ENCODE results near the gene CCDC90B.
"Not testable (repeated sequence)": the region's sequence is repeated elsewhere in the genome, so short reads cannot be mapped to it uniquely, and the experiment has no call there.

Gene CCDC90B

GRCh38 chr11:83287631-83288030 is 1.5 kb upstream of the CCDC90B start:
- DNase-seq (ENCODE audit: low read depth in 2 of 2): no peak

DNA sequence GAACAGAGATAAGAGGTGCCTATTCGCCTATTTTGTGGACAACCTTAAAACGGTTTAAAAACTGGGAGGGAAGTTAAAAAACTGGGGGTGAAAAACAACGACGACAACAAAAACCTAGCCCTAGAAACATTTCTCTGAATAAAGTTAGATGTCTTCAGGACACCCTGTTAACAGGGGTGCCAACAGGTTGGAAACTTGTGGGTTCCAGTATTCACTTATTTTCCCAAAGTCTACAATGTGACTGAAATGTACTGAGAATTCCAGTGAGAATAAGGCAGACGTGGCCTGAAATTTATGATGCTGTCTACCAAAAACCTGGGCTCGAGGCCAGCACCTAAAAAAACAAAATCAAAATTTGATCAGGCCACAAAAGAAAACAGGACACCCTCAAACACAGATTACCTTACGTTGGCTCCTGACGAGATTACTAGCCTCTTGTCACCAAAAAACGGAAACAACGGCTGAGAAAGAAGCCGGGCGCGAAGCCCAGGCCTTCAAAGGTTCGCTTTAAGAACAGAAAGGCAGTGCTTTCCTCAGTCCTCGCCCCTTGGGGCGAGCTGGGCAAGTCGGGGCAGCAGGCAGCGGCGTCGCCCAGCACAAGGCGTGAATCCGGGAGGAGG is 906 bp downstream of the CCDC90B start:
- DNase-seq (ENCODE audit: low read depth in 2 of 2): no peak

DNA sequence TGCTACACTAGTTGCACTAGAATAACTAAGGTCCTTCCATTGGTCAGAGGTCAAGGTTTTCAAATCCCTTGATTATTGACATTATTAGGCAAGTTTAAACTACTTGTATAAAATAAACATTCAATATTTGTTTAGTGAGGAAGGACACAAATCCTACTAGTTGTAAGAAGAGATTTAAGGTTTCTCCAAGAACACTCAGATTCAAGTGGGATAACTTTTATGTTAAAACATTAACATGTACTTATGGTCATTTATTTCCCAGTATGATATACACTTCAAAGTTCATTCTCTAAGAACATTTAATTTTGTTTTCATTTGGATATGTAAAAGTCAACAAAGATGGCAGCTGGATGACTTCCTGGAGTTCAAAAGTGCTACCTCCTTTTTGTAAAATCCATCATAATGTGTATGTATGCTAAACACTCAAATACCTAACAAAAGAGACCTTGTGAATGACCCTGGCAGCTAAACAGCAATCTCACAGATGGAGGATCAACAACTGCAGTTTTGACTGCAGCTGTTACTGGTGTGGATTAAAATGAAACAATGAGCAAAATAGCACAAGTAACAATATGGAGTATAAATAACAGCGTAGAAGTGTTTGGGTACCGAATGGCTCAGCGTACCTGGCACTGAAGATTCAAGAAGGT is 1.5 kb downstream of the CCDC90B start:
- DNase-seq (ENCODE audit: low read depth in 2 of 2): no peak

DNA sequence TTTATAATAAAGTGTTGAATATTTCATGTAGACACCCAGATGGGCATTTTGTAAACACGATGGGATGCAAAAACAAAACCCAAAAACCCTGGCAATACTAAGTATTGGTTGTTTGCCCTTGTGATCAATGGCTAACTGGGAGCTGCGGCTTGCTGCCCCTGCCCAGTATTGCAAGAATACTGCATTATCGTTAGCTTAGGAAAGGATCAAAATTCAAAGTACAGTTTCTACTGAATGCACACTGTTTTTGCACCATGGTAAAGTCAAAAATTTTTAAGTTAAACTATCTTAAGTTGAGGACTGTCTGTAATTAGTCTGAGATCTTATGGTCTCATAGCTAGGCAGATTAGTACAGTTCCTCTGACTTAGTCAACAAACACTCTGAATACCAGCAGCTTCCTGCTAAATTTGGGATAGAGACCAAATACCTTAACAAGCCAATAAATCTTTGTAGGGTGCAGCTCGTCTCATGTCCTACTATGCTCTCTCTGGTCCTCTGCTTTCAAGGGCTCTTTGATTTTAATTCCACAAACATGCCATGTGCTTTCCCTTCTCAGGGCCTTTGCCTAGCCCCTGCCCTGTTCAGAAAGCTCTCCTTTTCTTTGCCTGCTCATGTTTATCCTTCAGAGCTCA is 4.0 kb downstream of the CCDC90B start:
- DNase-seq (ENCODE audit: low read depth in 2 of 2): no peak

- no peak for DNase-seq (ENCODE audit: low read depth in 2 of 2)
Observed at GRCh38 chr11:83280256-83280655, 5.9 kb downstream of the CCDC90B start.

- no peak for DNase-seq (ENCODE audit: low read depth in 2 of 2)
Observed at GRCh38 chr11:83278351-83278750, 7.8 kb downstream of the CCDC90B start.

GRCh38 chr11:83275888-83276641 is 10.1 kb downstream of the CCDC90B start:
- no peak for DNase-seq (ENCODE audit: low read depth in 2 of 2)

- no peak for DNase-seq (ENCODE audit: low read depth in 2 of 2)
Observed at GRCh38 chr11:83272627-83273026, 13.5 kb downstream of the CCDC90B start.

DNA sequence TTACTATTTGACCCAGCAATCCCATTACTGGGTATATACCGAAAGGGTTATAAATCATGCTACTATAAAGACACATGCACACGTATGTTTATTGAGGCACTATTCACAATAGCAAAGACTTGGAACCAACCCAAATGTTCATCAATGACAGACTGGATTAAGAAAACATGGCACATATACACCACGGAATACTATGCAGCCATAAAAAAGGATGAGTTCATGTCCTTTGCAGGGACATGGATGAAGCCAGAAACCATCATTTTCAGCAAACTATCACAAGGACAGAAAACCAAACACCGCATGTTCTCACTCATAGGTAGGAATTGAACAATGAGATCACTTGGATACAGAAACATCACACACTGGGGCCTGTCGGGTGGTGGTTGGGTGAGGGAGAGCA is 14.4 kb downstream of the CCDC90B start:
- DNase-seq (ENCODE audit: low read depth in 2 of 2): not testable (repeated sequence)

DNA sequence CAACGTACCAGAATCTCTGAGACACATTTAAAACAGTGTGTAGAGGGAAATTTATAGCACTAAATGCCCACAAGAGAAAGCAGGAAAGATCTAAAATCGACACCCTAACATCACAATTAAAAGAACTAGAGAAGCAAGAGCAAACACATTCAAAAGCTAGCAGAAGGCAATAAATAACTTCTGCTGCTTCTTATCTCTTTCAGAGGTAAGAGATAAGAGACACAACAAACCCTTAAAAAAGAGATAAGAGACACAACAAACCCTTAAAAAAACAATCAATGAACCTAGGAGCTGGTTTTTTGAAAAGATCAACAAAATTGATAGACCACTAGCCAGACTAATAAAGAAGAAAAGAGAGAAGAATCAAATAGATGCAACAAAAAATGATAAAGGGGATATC is 17.1 kb downstream of the CCDC90B start:
- DNase-seq (ENCODE audit: low read depth in 2 of 2): not testable (repeated sequence)

- no peak for DNase-seq (ENCODE audit: low read depth in 2 of 2)
Observed at GRCh38 chr11:83265331-83265730, 20.8 kb downstream of the CCDC90B start.

DNA sequence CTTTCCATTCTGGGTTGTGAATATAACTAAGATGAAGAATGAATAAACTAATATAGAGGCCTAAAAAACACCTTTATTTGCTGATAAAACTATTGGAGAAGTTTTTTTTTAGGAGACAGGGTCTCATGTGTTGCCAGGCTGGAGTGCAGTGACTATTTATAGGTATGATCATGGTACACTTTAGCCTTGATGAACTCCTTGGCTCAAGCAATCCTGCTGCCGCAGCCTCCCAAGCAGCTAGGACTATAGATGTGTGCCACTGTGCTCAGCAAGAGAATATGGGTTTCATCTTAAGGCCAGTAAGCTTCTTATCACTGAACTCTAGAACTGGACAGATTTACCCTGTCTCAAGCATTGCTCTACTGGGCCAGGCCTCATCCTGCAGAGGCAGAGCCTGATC is 26.6 kb downstream of the CCDC90B start:
- DNase-seq (ENCODE audit: low read depth in 2 of 2): no peak

DNA sequence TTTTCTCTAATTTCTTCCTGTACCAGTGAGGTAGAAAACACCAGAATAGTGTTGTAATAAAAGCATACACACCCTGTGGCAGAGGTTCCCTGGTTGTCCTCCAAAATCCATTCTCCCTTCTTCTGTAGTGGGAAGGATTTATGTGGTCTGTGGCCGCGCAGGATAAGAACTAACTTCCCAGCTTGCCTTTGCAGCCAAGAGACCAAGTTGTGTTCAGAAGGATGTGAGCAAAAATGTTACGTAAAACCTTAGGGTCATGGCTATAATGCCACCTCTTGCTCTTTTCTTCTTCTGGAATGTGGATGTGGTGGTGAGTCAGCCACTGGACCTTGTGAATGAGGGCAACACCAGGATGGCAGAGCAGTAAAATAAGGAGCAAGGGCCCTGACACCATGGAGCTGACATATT is 28.4 kb downstream of the CCDC90B start:
- no peak for DNase-seq (ENCODE audit: low read depth in 2 of 2)

DNA sequence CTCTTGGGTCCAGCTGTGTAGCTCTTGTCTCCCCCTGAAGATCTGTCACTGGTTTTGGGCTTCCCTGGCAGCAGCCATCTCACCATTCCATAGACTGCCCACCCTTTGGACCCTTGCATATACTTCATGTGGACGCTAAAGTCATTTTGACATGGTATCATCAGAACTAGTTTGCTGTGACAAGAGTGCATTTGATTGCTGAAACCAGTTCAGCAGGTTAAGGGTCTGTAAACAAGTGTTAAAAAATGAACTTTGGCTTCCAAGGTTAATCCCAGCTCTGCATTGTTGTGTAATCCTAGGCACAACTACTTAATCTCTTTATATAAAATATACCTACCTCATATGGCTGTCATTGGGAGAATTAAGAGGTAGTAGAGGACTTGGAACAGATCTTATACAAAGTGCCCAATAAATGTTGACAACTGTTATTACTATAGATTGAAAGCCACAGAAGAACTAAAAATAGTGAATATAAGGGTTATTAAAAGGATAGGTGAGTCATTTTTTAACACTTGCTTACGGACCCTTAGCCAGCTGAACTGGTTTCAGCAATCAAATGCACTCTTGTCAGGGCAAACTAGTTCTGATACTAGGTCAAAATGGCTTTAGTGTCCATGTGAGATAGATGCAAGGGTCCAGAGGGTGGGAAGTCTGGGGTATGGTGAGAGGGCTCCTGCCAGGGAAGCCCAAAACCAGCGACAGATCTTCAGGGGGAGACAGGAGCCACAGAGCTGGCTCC is 29.4 kb downstream of the CCDC90B start:
- no peak for DNase-seq (ENCODE audit: low read depth in 2 of 2)

DNA sequence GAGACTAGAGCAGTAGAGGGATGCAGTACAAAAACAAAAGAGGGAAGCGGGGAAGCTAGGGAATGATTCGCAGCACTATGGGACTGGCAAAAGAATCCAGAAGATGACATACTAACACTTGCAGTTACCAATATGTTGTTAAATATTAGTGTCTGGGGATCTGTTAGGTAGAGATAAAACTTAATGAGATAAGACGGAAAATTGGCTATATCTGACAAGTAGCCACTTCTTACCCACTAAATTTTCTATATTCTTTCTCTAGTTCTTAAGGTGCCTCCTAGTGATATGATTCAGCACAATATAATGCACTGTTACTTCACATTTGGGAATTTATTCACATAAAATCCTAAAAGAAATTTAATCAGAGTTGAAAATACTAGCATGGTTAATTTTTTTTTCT is 30.8 kb downstream of the CCDC90B start:
- DNase-seq (ENCODE audit: low read depth in 2 of 2): no peak

DNA sequence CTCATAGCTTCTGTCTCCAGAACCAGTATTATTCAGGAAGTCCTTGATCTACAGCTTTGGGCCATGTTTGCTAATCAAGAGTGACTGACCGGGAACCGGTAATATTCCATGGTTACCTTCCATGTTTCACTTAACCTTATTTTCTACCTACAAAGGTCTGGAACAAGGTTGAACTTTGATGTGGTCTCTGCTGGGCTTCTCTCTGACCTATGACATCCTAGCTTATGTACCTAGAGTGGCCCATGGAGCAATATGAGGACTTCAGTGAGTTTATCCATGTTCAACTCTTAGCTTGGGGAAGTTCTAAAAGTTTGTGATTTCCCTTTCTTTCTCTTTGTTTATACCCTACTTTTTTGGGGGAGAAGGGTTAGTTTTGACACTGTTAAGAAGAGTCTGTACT is 33.2 kb downstream of the CCDC90B start:
- no peak for DNase-seq (ENCODE audit: low read depth in 2 of 2)

DNA sequence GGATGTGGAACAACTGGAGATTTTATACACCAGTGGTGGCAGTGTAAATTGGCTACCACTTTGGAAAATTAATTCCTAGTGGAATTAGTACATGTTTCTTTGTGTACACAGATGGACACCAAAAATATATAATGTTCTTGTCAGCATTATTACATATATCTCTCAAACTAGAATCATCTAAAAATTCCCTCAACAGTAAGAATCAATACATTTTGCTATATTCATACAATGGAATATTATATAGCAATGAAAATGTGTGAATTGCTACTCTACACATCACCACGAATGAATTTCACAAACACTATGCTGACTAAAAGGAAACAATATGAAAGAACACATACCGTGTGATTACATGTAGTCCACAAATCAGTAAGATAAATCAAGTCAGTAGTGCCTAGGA is 33.9 kb downstream of the CCDC90B start:
- no peak for DNase-seq (ENCODE audit: low read depth in 2 of 2)

DNA sequence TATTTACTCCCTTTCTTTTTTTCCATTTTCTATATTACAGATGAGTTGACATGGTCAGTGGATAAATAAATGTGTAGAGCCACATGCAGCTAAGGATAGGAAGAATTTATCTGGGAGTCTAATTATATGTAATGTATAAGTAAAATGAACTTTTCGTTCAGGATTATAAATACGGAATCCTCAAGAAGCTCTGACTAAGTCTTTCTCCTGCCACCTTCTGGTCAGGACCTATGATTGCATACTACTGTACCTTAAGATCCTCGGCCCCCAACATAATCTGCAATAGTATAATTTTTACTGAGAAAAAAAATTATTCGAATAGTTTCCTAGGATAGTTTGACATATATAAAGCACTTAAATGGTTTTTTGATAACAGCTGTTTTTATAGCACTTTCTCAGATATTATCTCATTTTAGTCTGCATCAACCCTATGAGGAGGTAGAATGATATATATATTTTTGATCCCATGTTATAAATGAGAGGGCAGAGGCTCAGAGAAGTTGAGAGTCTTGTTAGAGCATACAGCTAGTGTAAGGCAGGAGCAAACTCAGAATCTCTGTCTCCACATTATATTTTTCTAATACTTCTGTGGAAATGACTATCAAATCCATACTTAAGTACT is 36.1 kb downstream of the CCDC90B start:
- no peak for DNase-seq (ENCODE audit: low read depth in 2 of 2)

GRCh38 chr11:83249445-83249844 is 36.7 kb downstream of the CCDC90B start:
- DNase-seq (ENCODE audit: low read depth in 2 of 2): no peak

GRCh38 chr11:83241291-83241946 is 44.7 kb downstream of the CCDC90B start:
- DNase-seq (ENCODE audit: low read depth in 2 of 2): no peak

DNA sequence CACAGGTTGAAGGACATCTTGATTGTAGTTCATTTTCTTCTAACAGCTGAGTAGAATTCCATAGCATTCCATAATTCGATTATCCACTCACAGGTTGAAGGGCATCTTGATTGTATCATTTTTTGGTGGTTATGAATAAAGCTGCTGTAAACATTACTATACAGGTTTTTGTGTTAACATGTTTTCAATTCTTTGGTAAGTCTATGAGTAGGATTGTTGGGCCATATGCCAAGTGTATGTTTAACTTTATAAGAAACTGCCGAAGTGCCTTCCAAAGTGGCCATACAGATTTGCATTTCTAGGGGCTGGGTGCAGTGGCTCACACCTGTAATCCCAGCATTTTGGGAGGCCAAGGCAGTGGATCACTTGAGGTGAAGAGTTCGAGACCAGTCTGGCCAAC is 48.1 kb downstream of the CCDC90B start:
- no peak for DNase-seq (ENCODE audit: low read depth in 2 of 2)

Data from activated CD4-positive, alpha-beta T cell treated with anti-CD3 and anti-CD28 coated beads for 24 hours (primary cell).